SK-N-SH treated with all-trans-retinoic acid at 6 μM for 48 hours (cell line): Measurements from ENCODE around the gene OBP2B.

ENCODE experiments used
- ARNTL ChIP-seq: fragments of 450-650 bp; formaldehyde crosslinking; IDR thresholded peaks from 2 replicates; pipeline ENCODE4 v1.5.0; 2020; ENCODE audit warnings: low read depth, mild to moderate bottlenecking, moderate library complexity, borderline replicate concordance
- CSDC2 ChIP-seq: fragments of 250-450 bp; sonication (Bioruptor Pico); IDR thresholded peaks from 2 replicates; pipeline ENCODE4 v1.5.0; 2020; ENCODE audit warnings: mild to moderate bottlenecking, moderate library complexity
- CSRNP3 ChIP-seq: fragments of 250-450 bp; sonication (Bioruptor Pico); IDR thresholded peaks from 2 replicates; pipeline ENCODE4 v1.5.1; 2021; ENCODE audit warnings: mild to moderate bottlenecking, moderate library complexity
- PATZ1 ChIP-seq: fragments of 250-450 bp; sonication (Bioruptor Pico); IDR thresholded peaks from 2 replicates; pipeline ENCODE4 v1.8.0; 2020; ENCODE audit warnings: mild to moderate bottlenecking, moderate library complexity, borderline replicate concordance
- TCF4 ChIP-seq: fragments of 250-450 bp; sonication (Bioruptor Pico); IDR thresholded peaks from 2 replicates; pipeline ENCODE4 v1.8.0; 2021; ENCODE audit warnings: mild to moderate bottlenecking, moderate library complexity, borderline replicate concordance
- ZFP30 ChIP-seq: fragments of 450-650 bp; formaldehyde crosslinking; IDR thresholded peaks from 2 replicates; pipeline ENCODE4 v1.5.0; 2022; ENCODE audit warnings: mild to moderate bottlenecking, moderate library complexity

- TF ChIP-seq CSRNP3 (CRISPR knock-in tag) (no peak), TCF4 (CRISPR knock-in tag) (no peak), CSDC2 (CRISPR knock-in tag) (no peak), ARNTL (no peak), PATZ1 (CRISPR knock-in tag) (no peak), ZFP30 (CRISPR knock-in tag) (no peak)
Measured at GRCh38 chr9:133181561-133181960, 27.5 kb downstream of the OBP2B start.
